ENCODE data around the gene AACS. TPM values are rescaled to one million over a fixed set of nuclear protein-coding genes. Genes with fewer than 3 reads are reported as not detected.

Gene AACS
- total RNA-seq, 1 experiment from 2014 or later = 54.0 TPM

GRCh38 chr12:125090437-125090836, 25.2 kb downstream of the AACS start (continued):
- TF ChIP-seq ERG (CRISPR knock-in tag; IDR thresholded peaks at IDR 0.05) (no peak), ATF2 (CRISPR knock-in tag; IDR thresholded peaks at IDR 0.05; ENCODE audit: borderline replicate concordance, low read depth) (no peak), RELA (CRISPR knock-in tag; IDR thresholded peaks at IDR 0.05; ENCODE audit: borderline replicate concordance) (no peak), USF1 (CRISPR knock-in tag; IDR thresholded peaks at IDR 0.05) (no peak), HMGXB4 (CRISPR knock-in tag; IDR thresholded peaks at IDR 0.05) (no peak), SOX15 (CRISPR knock-in tag; IDR thresholded peaks at IDR 0.05) (no peak), ATF3 (CRISPR knock-in tag; conservative IDR thresholded peaks at IDR 0.05) (no peak), ZNF396 (CRISPR knock-in tag; IDR thresholded peaks at IDR 0.05; ENCODE audit: borderline replicate concordance) (no peak), NFATC4 (CRISPR knock-in tag; IDR thresholded peaks at IDR 0.05) (no peak)

GRCh38 chr12:125091401-125091800, 26.2 kb downstream of the AACS start:
- no peaks in the 10 kb centered on the region for H3K27me3 Mint-ChIP-seq (ENCODE audit: low read depth)
- POLR2A ChIA-PET = no interaction called here
- CTCF ChIA-PET = no interaction called here
- no peak overlapping the region for H3K4me3 Mint-ChIP-seq
- TF ChIP-seq SOX15 (CRISPR knock-in tag; IDR thresholded peaks at IDR 0.05) = no peak
- TF ChIP-seq ZNF532 (CRISPR knock-in tag; IDR thresholded peaks at IDR 0.05; ENCODE audit: borderline replicate concordance) = no peak
- no peak for TF ChIP-seq HMGXB4 (CRISPR knock-in tag; IDR thresholded peaks at IDR 0.05)
- TF ChIP-seq USF1 (CRISPR knock-in tag; IDR thresholded peaks at IDR 0.05) = no peak
- TF ChIP-seq STAT6 (CRISPR knock-in tag; conservative IDR thresholded peaks at IDR 0.05; ENCODE audit: low read depth) = no peak
- ATAC-seq = no peak
- 0 out of 2 replicates have a peak, but pooled peaks cover 1% of the 10 kb centered on the region for H3K4me1 Mint-ChIP-seq
- H3K9me3 Mint-ChIP-seq = no peaks in the 10 kb centered on the region
- no peak for DNase-seq (ENCODE audit: low spot score)
- no peak overlapping the region for H3K27ac Mint-ChIP-seq
- H3K36me3 Mint-ChIP-seq = peaks cover 14% of the 10 kb centered on the region

Data from WTC11 (cell line).